IMR-90 (cell line): ENCODE results near the gene SH3BP2. TPM values are rescaled to one million over a fixed set of nuclear protein-coding genes. Genes with fewer than 3 reads are reported as not detected.

ENCODE experiments used
- ATAC-seq: fragments of 200-7000 bp; cut with Tn5 transposase; 2 replicates; pipeline ENCODE4 v1.9.1; 2020; ENCODE audit warnings: low read depth, mild to moderate bottlenecking, moderate library complexity
- BruUV-seq: library from RNA; stranded (reverse); fragments of 400-500 nt; replicated peaks from 2 replicates; lab custom pipeline; 2021; lab: Mats Ljungman, UMichigan
- CTCF ChIA-PET: fragments of 300-600 bp; formaldehyde crosslinking; extraction: SDS; loops from one replicate; lab custom pipeline; 2021; ENCODE audit warnings: antibody characterized with exemption; lab: Yijun Ruan, JAX
- POLR2A ChIA-PET: fragments of 300-600 bp; sonication (Branson Sonifier 250); formaldehyde crosslinking; loops from one replicate; lab custom pipeline; 2022; ENCODE audit warnings: antibody characterized with exemption; ENCODE audit not compliant: unreplicated experiment; lab: Charles Lee
- DNase-seq: peaks from one replicate; pipeline ENCODE4 v3.0.0; 2013
- H2AFZ ChIP-seq: replicated peaks from 2 replicates; pipeline ENCODE3; 2013; ENCODE audit warnings: low read length, mild to moderate bottlenecking; ENCODE audit not compliant: poor library complexity
- H2AK5ac ChIP-seq: 2 replicates; pipeline ENCODE4 v1.6.1; 2013; ENCODE audit warnings: low read depth, low read length, inconsistent platforms
- H2AK9ac ChIP-seq: replicated peaks from 2 replicates; pipeline ENCODE3; 2013; ENCODE audit warnings: mild to moderate bottlenecking, low read depth, low read length, moderate library complexity; ENCODE audit not compliant: poor library complexity
- H2BK120ac ChIP-seq: 2 replicates; pipeline ENCODE4 v1.6.1; 2013; ENCODE audit warnings: low read depth, low read length, inconsistent platforms
- H2BK15ac ChIP-seq: 3 replicates; pipeline ENCODE4 v1.6.1; 2013; ENCODE audit warnings: low read depth, low read length, inconsistent platforms
- H2BK20ac ChIP-seq: 2 replicates; pipeline ENCODE4 v1.6.1; 2013; ENCODE audit warnings: low read depth, mild to moderate bottlenecking, inconsistent platforms, low read length, moderate library complexity
- H2BK5ac ChIP-seq: 2 replicates; pipeline ENCODE4 v1.6.1; 2013; ENCODE audit warnings: mild to moderate bottlenecking, low read depth, low read length, inconsistent platforms; ENCODE audit not compliant: poor library complexity, severe bottlenecking
- H3K14ac ChIP-seq: replicated peaks from 2 replicates; pipeline ENCODE4 v1.6.1; 2013; ENCODE audit warnings: low read depth, low read length, inconsistent platforms
- H3K18ac ChIP-seq: 2 replicates; pipeline ENCODE4 v1.6.1; 2013; ENCODE audit warnings: low read depth, low read length, control low read depth
- H3K23ac ChIP-seq: 2 replicates; pipeline ENCODE4 v1.6.1; 2013; ENCODE audit warnings: low read depth, low read length, inconsistent platforms
- H3K27ac ChIP-seq: 2 replicates; pipeline ENCODE4 v1.5.1; 2013; ENCODE audit warnings: mild to moderate bottlenecking, control low read depth, low read length; ENCODE audit not compliant: insufficient read depth
- H3K27me3 ChIP-seq: 2 replicates; pipeline ENCODE4 v1.6.1; 2013; ENCODE audit warnings: low read length; ENCODE audit not compliant: control insufficient read depth, insufficient read depth
- H3K36me3 ChIP-seq: 2 replicates; pipeline ENCODE4 v1.6.1; 2013; ENCODE audit warnings: low read length, mixed read lengths; ENCODE audit not compliant: control insufficient read depth, insufficient read depth
- H3K4ac ChIP-seq: 2 replicates; pipeline ENCODE4 v1.6.1; 2013; ENCODE audit warnings: low read depth, low read length, inconsistent platforms
- H3K4me1 ChIP-seq: 2 replicates; pipeline ENCODE4 v1.6.1; 2013; ENCODE audit warnings: low read length, mixed read lengths; ENCODE audit not compliant: control insufficient read depth, insufficient read depth
- H3K4me2 ChIP-seq: 2 replicates; pipeline ENCODE4 v1.6.1; 2013; ENCODE audit warnings: low read depth, mild to moderate bottlenecking, control low read depth, low read length, moderate library complexity
- H3K4me3 ChIP-seq: 2 replicates; pipeline ENCODE4 v1.5.1; 2013; ENCODE audit warnings: low read depth, mild to moderate bottlenecking, control low read depth, low read length, moderate library complexity; ENCODE audit not compliant: insufficient read depth
- H3K56ac ChIP-seq: 2 replicates; pipeline ENCODE4 v1.6.1; 2013; ENCODE audit warnings: low read length, inconsistent platforms; ENCODE audit not compliant: insufficient read depth; ENCODE audit errors: extremely low read depth
- H3K79me1 ChIP-seq, 2 experiments: 2 replicates each; pipeline ENCODE4 v1.6.1; 2013; ENCODE audit warnings: low read length in 2 of 2, inconsistent platforms in 1 of 2, low read depth in 1 of 2
- H3K9ac ChIP-seq: 2 replicates; pipeline ENCODE4 v1.6.1; 2013; ENCODE audit warnings: low read depth, low read length, control low read depth
- H3K9me1 ChIP-seq: 2 replicates; pipeline ENCODE4 v1.6.1; 2013; ENCODE audit warnings: low read length, inconsistent platforms; ENCODE audit not compliant: insufficient read depth
- H3K9me3 ChIP-seq: 2 replicates; pipeline ENCODE4 v1.6.1; 2013; ENCODE audit warnings: low read length; ENCODE audit not compliant: control insufficient read depth, insufficient read depth
- H4K20me1 ChIP-seq: 2 replicates; pipeline ENCODE4 v1.6.1; 2013; ENCODE audit warnings: low read length, inconsistent platforms; ENCODE audit not compliant: insufficient read depth
- H4K5ac ChIP-seq: 2 replicates; pipeline ENCODE4 v1.6.1; 2013; ENCODE audit warnings: mild to moderate bottlenecking, low read depth, low read length, control low read depth
- H4K8ac ChIP-seq, 2 experiments: 2 replicates each; pipeline ENCODE4 v1.6.1; 2013; ENCODE audit warnings: low read depth in 2 of 2, low read length in 2 of 2, control low read depth in 1 of 2, inconsistent platforms in 1 of 2
- H4K91ac ChIP-seq: 2 replicates; pipeline ENCODE4 v1.6.1; 2013; ENCODE audit warnings: low read depth, low read length, inconsistent platforms; ENCODE audit not compliant: insufficient read depth
- BHLHE40 ChIP-seq: fragments of 150-350 bp; IDR thresholded peaks from 2 replicates; pipeline ENCODE4 v1.6.1; 2016; ENCODE audit warnings: mild to moderate bottlenecking, low read depth, low read length
- CEBPB ChIP-seq: IDR thresholded peaks from 2 replicates; pipeline ENCODE4 v1.6.1; 2012; ENCODE audit warnings: low read depth, low read length, improper control_type of control experiment
- CHD1 ChIP-seq: IDR thresholded peaks from 2 replicates; pipeline ENCODE4 v1.6.1; 2012; ENCODE audit warnings: low read depth, low read length, improper control_type of control experiment
- FOS ChIP-seq: fragments of 150-350 bp; IDR thresholded peaks from 2 replicates; pipeline ENCODE4 v1.6.1; 2016; ENCODE audit warnings: low read depth, low read length
- MAFK ChIP-seq: IDR thresholded peaks from 2 replicates; pipeline ENCODE4 v1.6.1; 2012; ENCODE audit warnings: low read depth, low read length, improper control_type of control experiment
- MAZ ChIP-seq: IDR thresholded peaks from 2 replicates; pipeline ENCODE4 v1.6.1; 2012; ENCODE audit warnings: low read depth, mild to moderate bottlenecking, low read length, improper control_type of control experiment, moderate library complexity, borderline replicate concordance
- MXI1 ChIP-seq: IDR thresholded peaks from 2 replicates; pipeline ENCODE4 v1.6.1; 2012; ENCODE audit warnings: low read depth, mild to moderate bottlenecking, low read length, moderate library complexity, borderline replicate concordance
- POLR2A ChIP-seq: IDR thresholded peaks from 2 replicates; pipeline ENCODE4 v1.6.1; 2012; ENCODE audit warnings: mild to moderate bottlenecking, low read depth, low read length
- RCOR1 ChIP-seq: IDR thresholded peaks from 2 replicates; pipeline ENCODE4 v1.6.1; 2012; ENCODE audit warnings: mild to moderate bottlenecking, low read length, improper control_type of control experiment; ENCODE audit not compliant: insufficient replicate concordance
- RFX5 ChIP-seq: IDR thresholded peaks from 2 replicates; pipeline ENCODE4 v1.8.0; 2012; ENCODE audit warnings: low read depth, mild to moderate bottlenecking, low read length, moderate library complexity
- WGBS, 2 experiments: methylation state at CpG; one replicate each; pipeline versions ENCODE4 v1.1.5 to v1.1.7; 2013; ENCODE audit warnings: missing lambda C conversion rate in 2 of 2; ENCODE audit not compliant: insufficient read length in 1 of 2; ENCODE audit errors: extremely low coverage in 2 of 2; 5-methylcytosine and 5-hydroxymethylcytosine counted together
- dilution Hi-C: fragments of 300-500 bp; cut with HindIII; formaldehyde crosslinking; loops from one replicate; pipeline ENCODE4 v1.14.3; 2018; ENCODE audit warnings: low sequenced_read_pairs; ENCODE audit not compliant: unreplicated experiment
- in situ Hi-C: fragments of 300-500 bp; cut with MboI; formaldehyde crosslinking; loops from 3 replicates; pipeline ENCODE4 v1.14.3; 2019; ENCODE audit warnings: low sequenced_read_pairs, inconsistent platforms, mixed read lengths
- intact Hi-C: fragments of 100-400 bp; cut with micrococcal nuclease; formaldehyde crosslinking; loops from 2 replicates; pipeline ENCODE4 v1.10.0; 2022
- polyA plus RNA-seq, 3 experiments: library from polyadenylated mRNA; depleted of rRNA; stranded (reverse); fragments of >200 nt; gene quantifications; 2 replicates each; pipeline ENCODE4 v1.2.3, GENCODE V29; 2012; ENCODE audit warnings: low replicate concordance in 1 of 3
- total RNA-seq: library from RNA; depleted of rRNA; stranded (reverse); fragments of >200 nt; gene quantifications from 2 replicates; pipeline ENCODE4 v1.2.3, GENCODE V29; 2012
- TF ChIP-seq, protein P1 (sequence below): fragments of 150-350 bp; IDR thresholded peaks from 2 replicates; pipeline ENCODE4 v1.6.1; 2016; ENCODE audit warnings: low read depth, mild to moderate bottlenecking, low read length, moderate library complexity, borderline replicate concordance
- TF ChIP-seq, protein P2 (sequence below): fragments of 150-350 bp; IDR thresholded peaks from 2 replicates; pipeline ENCODE4 v1.6.1; 2017; ENCODE audit warnings: mild to moderate bottlenecking, antibody characterized with exemption, low read length, low read depth

Gene SH3BP2
- total and polyA plus RNA-seq, 2 of the 4 experiments (the other 2 are of a cell fraction), result 9.0 to 37.2 TPM

DNA sequence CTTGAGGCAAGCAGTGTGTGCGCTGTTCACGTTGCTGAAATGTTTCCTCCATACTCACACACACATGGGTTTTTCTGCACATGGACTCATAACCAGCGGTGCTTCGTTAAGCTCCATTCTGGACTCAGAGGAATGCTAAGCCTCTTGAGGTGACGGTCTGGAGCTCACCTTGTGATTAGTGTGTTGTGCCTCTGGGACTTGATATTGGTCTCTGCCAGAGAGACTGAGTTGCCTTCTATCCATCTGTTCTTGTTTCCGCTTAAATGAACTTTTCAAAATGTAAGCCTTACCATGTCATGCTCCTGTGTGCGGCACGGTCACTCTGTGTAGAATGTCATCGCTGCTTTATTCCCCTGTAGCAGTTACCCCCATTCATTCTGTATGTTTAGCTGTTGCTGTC, 93.3 kb downstream of the SH3BP2 start:
- no peak overlapping the region for H3K9ac ChIP-seq
- H3K4me1 ChIP-seq, result peaks cover 6% of the 10 kb centered on the region
- H3K14ac ChIP-seq, result 0 out of 2 replicates have a peak overlapping the region, but pooled peaks have one; percentile 45
- H2BK5ac ChIP-seq, result no peak overlapping the region
- H3K23ac ChIP-seq, result no peak overlapping the region
- H2AK5ac ChIP-seq, result no peak overlapping the region; the same call in 1 of the 2 replicates
- no peak overlapping the region for H2BK120ac ChIP-seq
- no peak overlapping the region for H2BK20ac ChIP-seq
- no peak overlapping the region; the same call in 2 of the 3 replicates for H2BK15ac ChIP-seq
- H3K27me3 ChIP-seq, result no peaks in the 10 kb centered on the region
- no peak overlapping the region for H4K91ac ChIP-seq
- ChIA-PET POLR2A (no interaction called here), CTCF (interaction anchor here (0.6 kb wide), 1 partner anchor 169 kb away, joined by 5 read pairs; no protein-coding TSS in a partner anchor)
- H3K4me3 ChIP-seq, result no peak overlapping the region
- DNase-seq, result no peak
- dilution Hi-C loops (no loop called here), in situ Hi-C loops (no loop called here), intact Hi-C loops (no loop called here)
- no peak for TF ChIP-seq MAFK
- TF ChIP-seq, protein P1, sequence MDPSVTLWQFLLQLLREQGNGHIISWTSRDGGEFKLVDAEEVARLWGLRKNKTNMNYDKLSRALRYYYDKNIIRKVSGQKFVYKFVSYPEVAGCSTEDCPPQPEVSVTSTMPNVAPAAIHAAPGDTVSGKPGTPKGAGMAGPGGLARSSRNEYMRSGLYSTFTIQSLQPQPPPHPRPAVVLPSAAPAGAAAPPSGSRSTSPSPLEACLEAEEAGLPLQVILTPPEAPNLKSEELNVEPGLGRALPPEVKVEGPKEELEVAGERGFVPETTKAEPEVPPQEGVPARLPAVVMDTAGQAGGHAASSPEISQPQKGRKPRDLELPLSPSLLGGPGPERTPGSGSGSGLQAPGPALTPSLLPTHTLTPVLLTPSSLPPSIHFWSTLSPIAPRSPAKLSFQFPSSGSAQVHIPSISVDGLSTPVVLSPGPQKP, result no peak
- no peak for TF ChIP-seq FOS
- TF ChIP-seq, protein P2, sequence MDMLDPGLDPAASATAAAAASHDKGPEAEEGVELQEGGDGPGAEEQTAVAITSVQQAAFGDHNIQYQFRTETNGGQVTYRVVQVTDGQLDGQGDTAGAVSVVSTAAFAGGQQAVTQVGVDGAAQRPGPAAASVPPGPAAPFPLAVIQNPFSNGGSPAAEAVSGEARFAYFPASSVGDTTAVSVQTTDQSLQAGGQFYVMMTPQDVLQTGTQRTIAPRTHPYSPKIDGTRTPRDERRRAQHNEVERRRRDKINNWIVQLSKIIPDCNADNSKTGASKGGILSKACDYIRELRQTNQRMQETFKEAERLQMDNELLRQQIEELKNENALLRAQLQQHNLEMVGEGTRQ, result no peak
- TF ChIP-seq CHD1, result no peak
- TF ChIP-seq RFX5, result no peak
- no peak for TF ChIP-seq BHLHE40
- no peak for TF ChIP-seq RCOR1
- no peak for TF ChIP-seq POLR2A
- TF ChIP-seq MAZ, result no peak
- no peak for TF ChIP-seq CEBPB
- no peak for TF ChIP-seq MXI1
- no peaks in the 10 kb centered on the region for H3K9me3 ChIP-seq
- BruUV-seq, result no TSS peak
- peaks cover 13% of the 10 kb centered on the region; the same call in 1 of the 2 replicates for H4K20me1 ChIP-seq
- H3K4me2 ChIP-seq, result no peak overlapping the region
- peaks cover 46 to 66% of the 10 kb centered on the region in 2 experiments for H3K79me1 ChIP-seq
- no peak for ATAC-seq
- no peak overlapping the region for H3K56ac ChIP-seq
- H4K8ac ChIP-seq, result no peak overlapping the region; a peak in 1 of 4 replicates
- 100% methylated on average over 1 of the region's 9 CpGs; no CpG with 5 or more reads in 1 of the 2 experiments for WGBS, 2 experiments
- H3K4ac ChIP-seq, result 0 out of 2 replicates have a peak overlapping the region, but pooled peaks have one; percentile 34
- peaks cover 11% of the 10 kb centered on the region for H3K9me1 ChIP-seq
- H2AFZ ChIP-seq, result no peak overlapping the region
- no peak overlapping the region for H4K5ac ChIP-seq
- H3K18ac ChIP-seq, result no peak overlapping the region
- H2AK9ac ChIP-seq, result peak overlapping the region; percentile 62
- H3K36me3 ChIP-seq, result peaks cover 25% of the 10 kb centered on the region
- H3K27ac ChIP-seq, result no peak overlapping the region
